ENCODE measurements around the gene OR2AP1.

DNA sequence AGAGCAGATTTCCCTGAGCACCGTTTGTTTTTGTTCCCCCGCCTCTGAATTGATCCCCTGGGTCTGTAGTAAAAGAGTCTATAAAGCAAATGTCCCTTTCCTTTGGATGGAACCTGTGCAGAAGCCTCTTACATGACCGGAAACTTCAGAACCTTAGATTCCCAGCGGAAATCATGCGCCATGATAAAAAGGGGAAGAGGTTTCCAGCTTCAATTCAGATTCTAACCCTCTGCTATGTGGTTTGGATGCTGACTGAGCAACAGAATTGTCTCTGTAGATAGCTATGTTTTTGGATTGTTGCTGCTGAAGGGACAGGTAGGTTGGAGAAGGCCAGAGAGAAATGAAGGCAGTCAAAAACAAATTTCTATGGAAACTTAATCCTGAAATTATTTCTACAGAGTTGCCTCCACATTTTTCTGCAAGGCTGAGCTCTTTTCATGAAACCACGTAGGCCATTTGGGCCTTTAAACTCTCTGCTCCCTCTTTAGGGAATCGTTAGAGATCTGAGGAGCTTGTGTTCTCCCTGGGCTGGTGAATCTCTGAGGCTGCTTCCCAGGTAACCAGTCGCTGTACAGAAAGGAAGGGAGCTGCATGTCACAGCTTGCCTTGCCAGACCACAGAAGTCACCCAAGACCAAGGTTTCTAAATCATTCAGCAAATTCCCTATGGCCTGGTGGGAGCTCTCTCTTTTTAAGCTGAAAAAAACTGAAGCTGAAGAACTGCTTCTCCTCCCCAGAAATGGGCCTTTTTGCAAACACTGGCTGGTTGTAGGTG is 35.7 kb downstream of the OR2AP1 start:
- TF ChIP-seq, protein P1, sequence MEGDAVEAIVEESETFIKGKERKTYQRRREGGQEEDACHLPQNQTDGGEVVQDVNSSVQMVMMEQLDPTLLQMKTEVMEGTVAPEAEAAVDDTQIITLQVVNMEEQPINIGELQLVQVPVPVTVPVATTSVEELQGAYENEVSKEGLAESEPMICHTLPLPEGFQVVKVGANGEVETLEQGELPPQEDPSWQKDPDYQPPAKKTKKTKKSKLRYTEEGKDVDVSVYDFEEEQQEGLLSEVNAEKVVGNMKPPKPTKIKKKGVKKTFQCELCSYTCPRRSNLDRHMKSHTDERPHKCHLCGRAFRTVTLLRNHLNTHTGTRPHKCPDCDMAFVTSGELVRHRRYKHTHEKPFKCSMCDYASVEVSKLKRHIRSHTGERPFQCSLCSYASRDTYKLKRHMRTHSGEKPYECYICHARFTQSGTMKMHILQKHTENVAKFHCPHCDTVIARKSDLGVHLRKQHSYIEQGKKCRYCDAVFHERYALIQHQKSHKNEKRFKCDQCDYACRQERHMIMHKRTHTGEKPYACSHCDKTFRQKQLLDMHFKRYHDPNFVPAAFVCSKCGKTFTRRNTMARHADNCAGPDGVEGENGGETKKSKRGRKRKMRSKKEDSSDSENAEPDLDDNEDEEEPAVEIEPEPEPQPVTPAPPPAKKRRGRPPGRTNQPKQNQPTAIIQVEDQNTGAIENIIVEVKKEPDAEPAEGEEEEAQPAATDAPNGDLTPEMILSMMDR (IDR thresholded peaks at IDR 0.05; ENCODE audit: low read depth, low read length, missing input control) = no peak
- TF ChIP-seq RAD21 (IDR thresholded peaks at IDR 0.05) (no peak), SP1 (IDR thresholded peaks at IDR 0.05) (no peak), HNF4A (conservative IDR thresholded peaks at IDR 0.05) (no peak), GABPA (IDR thresholded peaks at IDR 0.05 in 1 of 2, conservative IDR thresholded peaks at IDR 0.05 in 1 of 2) (no peak), TAF1 (conservative IDR thresholded peaks at IDR 0.05) (no peak)
- TF ChIP-seq, protein P2, sequence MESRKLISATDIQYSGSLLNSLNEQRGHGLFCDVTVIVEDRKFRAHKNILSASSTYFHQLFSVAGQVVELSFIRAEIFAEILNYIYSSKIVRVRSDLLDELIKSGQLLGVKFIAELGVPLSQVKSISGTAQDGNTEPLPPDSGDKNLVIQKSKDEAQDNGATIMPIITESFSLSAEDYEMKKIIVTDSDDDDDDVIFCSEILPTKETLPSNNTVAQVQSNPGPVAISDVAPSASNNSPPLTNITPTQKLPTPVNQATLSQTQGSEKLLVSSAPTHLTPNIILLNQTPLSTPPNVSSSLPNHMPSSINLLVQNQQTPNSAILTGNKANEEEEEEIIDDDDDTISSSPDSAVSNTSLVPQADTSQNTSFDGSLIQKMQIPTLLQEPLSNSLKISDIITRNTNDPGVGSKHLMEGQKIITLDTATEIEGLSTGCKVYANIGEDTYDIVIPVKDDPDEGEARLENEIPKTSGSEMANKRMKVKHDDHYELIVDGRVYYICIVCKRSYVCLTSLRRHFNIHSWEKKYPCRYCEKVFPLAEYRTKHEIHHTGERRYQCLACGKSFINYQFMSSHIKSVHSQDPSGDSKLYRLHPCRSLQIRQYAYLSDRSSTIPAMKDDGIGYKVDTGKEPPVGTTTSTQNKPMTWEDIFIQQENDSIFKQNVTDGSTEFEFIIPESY (IDR thresholded peaks at IDR 0.05) = no peak
- TF ChIP-seq, protein P3, sequence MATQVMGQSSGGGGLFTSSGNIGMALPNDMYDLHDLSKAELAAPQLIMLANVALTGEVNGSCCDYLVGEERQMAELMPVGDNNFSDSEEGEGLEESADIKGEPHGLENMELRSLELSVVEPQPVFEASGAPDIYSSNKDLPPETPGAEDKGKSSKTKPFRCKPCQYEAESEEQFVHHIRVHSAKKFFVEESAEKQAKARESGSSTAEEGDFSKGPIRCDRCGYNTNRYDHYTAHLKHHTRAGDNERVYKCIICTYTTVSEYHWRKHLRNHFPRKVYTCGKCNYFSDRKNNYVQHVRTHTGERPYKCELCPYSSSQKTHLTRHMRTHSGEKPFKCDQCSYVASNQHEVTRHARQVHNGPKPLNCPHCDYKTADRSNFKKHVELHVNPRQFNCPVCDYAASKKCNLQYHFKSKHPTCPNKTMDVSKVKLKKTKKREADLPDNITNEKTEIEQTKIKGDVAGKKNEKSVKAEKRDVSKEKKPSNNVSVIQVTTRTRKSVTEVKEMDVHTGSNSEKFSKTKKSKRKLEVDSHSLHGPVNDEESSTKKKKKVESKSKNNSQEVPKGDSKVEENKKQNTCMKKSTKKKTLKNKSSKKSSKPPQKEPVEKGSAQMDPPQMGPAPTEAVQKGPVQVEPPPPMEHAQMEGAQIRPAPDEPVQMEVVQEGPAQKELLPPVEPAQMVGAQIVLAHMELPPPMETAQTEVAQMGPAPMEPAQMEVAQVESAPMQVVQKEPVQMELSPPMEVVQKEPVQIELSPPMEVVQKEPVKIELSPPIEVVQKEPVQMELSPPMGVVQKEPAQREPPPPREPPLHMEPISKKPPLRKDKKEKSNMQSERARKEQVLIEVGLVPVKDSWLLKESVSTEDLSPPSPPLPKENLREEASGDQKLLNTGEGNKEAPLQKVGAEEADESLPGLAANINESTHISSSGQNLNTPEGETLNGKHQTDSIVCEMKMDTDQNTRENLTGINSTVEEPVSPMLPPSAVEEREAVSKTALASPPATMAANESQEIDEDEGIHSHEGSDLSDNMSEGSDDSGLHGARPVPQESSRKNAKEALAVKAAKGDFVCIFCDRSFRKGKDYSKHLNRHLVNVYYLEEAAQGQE (IDR thresholded peaks at IDR 0.05) = no peak
- TF ChIP-seq, protein P4, sequence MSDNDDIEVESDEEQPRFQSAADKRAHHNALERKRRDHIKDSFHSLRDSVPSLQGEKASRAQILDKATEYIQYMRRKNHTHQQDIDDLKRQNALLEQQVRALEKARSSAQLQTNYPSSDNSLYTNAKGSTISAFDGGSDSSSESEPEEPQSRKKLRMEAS (IDR thresholded peaks at IDR 0.05) = no peak

All from liver (tissue), 3 donors.